A549 (cell line): Measurements from ENCODE around the gene OGDH. TPM values are rescaled to one million over a fixed set of nuclear protein-coding genes. Genes with fewer than 3 reads are reported as not detected.

Source experiments
- ATAC-seq, 2 experiments: fragments of 200-7000 bp in 1 of 2; fragments of >200 bp in 1 of 2; cut with Nextera tagmentation in 1 of 2; cut with Tn5 transposase in 1 of 2; 3 replicates each; pipeline versions ENCODE4 v1.8.0 to v1.9.1; 2018 to 2020; ENCODE audit warnings: mild to moderate bottlenecking in 1 of 2, moderate library complexity in 1 of 2
- CTCF ChIA-PET: fragments of 300-600 bp; sonication (Branson Sonifier 250); formaldehyde crosslinking; extraction: SDS; loops from one replicate; lab custom pipeline; 2021; ENCODE audit warnings: antibody characterized with exemption, inconsistent platforms; lab: Yijun Ruan, JAX
- POLR2A ChIA-PET: fragments of 350-600 bp; formaldehyde crosslinking; extraction: SDS; loops from one replicate; lab custom pipeline; 2021; ENCODE audit warnings: antibody characterized with exemption, inconsistent platforms; lab: Yijun Ruan, JAX
- DNase-seq, 2 experiments: peaks; one replicate each; pipeline versions ENCODE4 v3.0.0 to v3.0.0-alpha.2; 2011 to 2016; ENCODE audit warnings: low read depth in 1 of 2, low spot score in 1 of 2
- FAIRE-seq: peaks from 2 replicates; lab custom pipeline; 2011; peaks lifted over from hg19 to GRCh38; lab: Jason Lieb, UNC
- H3K27ac ChIP-seq, 2 experiments: fragments of >200 bp; sonication (Bioruptor Twin); formaldehyde crosslinking; 3 replicates each; pipeline ENCODE4 v1.5.1; 2016 to 2017
- H3K4me1 ChIP-seq: fragments of >200 bp; sonication (Bioruptor Twin); formaldehyde crosslinking; 3 replicates; pipeline ENCODE4 v1.6.1; 2016
- H3K4me2 ChIP-seq: fragments of >200 bp; sonication (Bioruptor Twin); formaldehyde crosslinking; 3 replicates; pipeline ENCODE4 v1.6.1; 2016
- H3K4me3 ChIP-seq: fragments of >200 bp; sonication (Bioruptor Twin); formaldehyde crosslinking; 3 replicates; pipeline ENCODE4 v1.5.1; 2016
- H3K9me3 ChIP-seq: fragments of >200 bp; sonication (Bioruptor Twin); formaldehyde crosslinking; 3 replicates; pipeline ENCODE4 v1.6.1; 2016
- ATOH8 ChIP-seq: fragments of 250-450 bp; sonication (Bioruptor Pico); IDR thresholded peaks from 2 replicates; pipeline ENCODE4 v1.5.0; 2020; ENCODE audit warnings: low read depth, mild to moderate bottlenecking, moderate library complexity
- BCL3 ChIP-seq: fragments of >200 bp; sonication (Bioruptor Twin); formaldehyde crosslinking; IDR thresholded peaks from 3 replicates; pipeline ENCODE4 v1.6.1; 2016
- CBX2 ChIP-seq: fragments of 200-600 bp; sonication (generic); IDR thresholded peaks from 2 replicates; pipeline ENCODE4 v1.6.1; 2016; ENCODE audit warnings: low read depth, mild to moderate bottlenecking, borderline replicate concordance
- CEBPB ChIP-seq, 2 experiments: fragments of >200 bp in 1 of 2; sonication (Bioruptor Twin) in 1 of 2; formaldehyde crosslinking in 1 of 2; IDR thresholded peaks; 2 replicates each; pipeline ENCODE4 v1.6.1; 2012 to 2016
- CHD4 ChIP-seq: fragments of 200-600 bp; sonication (generic); IDR thresholded peaks from 2 replicates; pipeline ENCODE4 v1.6.1; 2016; ENCODE audit warnings: antibody characterized with exemption, mild to moderate bottlenecking, borderline replicate concordance
- FOSB ChIP-seq: fragments of 250-450 bp; sonication (Bioruptor Pico); IDR thresholded peaks from 2 replicates; pipeline ENCODE4 v1.5.0; 2020; ENCODE audit warnings: mild to moderate bottlenecking, moderate library complexity
- FOXS1 ChIP-seq: fragments of 250-450 bp; sonication (Bioruptor Pico); IDR thresholded peaks from 2 replicates; pipeline ENCODE4 v1.5.0; 2020; ENCODE audit warnings: mild to moderate bottlenecking, moderate library complexity
- GATA3 ChIP-seq: IDR thresholded peaks from 2 replicates; pipeline ENCODE4 v1.6.1; 2012; ENCODE audit warnings: borderline replicate concordance
- JUN ChIP-seq, 2 experiments: fragments of >200 bp; sonication (Bioruptor Twin); formaldehyde crosslinking; IDR thresholded peaks; 2 replicates in 1 of 2; 3 replicates in 1 of 2; pipeline ENCODE4 v1.6.1; 2016 to 2017
- KDM1A ChIP-seq: fragments of 200-600 bp; sonication (generic); IDR thresholded peaks from 2 replicates; pipeline ENCODE4 v1.6.1; 2016; ENCODE audit warnings: low read depth, mild to moderate bottlenecking
- MAZ ChIP-seq: fragments of 150-350 bp; IDR thresholded peaks from 2 replicates; pipeline ENCODE4 v1.6.1; 2014; ENCODE audit warnings: antibody characterized with exemption, low read depth, low read length, borderline replicate concordance
- RCOR1 ChIP-seq: fragments of 150-350 bp; IDR thresholded peaks from 2 replicates; pipeline ENCODE4 v1.6.1; 2014; ENCODE audit warnings: antibody characterized with exemption, low read length, low read depth
- REST ChIP-seq: fragments of 200-600 bp; sonication (generic); IDR thresholded peaks from 2 replicates; pipeline ENCODE4 v1.6.1; 2016; ENCODE audit warnings: antibody characterized with exemption, mild to moderate bottlenecking, moderate library complexity
- SREBF2 ChIP-seq: fragments of 450-650 bp; IDR thresholded peaks from 2 replicates; pipeline ENCODE4 v1.6.1; 2014; ENCODE audit warnings: mild to moderate bottlenecking, moderate library complexity
- ZC3H11A ChIP-seq: fragments of 450-650 bp; IDR thresholded peaks from 2 replicates; pipeline ENCODE4 v1.6.1; 2014; ENCODE audit warnings: antibody characterized with exemption, mild to moderate bottlenecking
- WGBS: methylation state at CpG from one replicate; pipeline ENCODE4 v1.1.6; 2017; ENCODE audit errors: missing lambda C conversion rate; 5-methylcytosine and 5-hydroxymethylcytosine counted together
- polyA plus RNA-seq, 4 experiments: library from polyadenylated mRNA; depleted of rRNA in 3 of 4; stranded (reverse); fragments of >200 nt; fragmentation: RNase III in 1 of 4; extraction: RNeasy Plus Mini Kit Qiagen cat#74134 plus additional on column Dnase treatment in 1 of 4; gene quantifications; 2 replicates in 3 of 4; 3 replicates in 1 of 4; pipeline ENCODE4 v1.2.3, GENCODE V29; 2011 to 2017

Gene OGDH
- polyA plus RNA-seq, 2 of the 4 experiments (the other 2 are of a cell fraction): 32.5 to 38.8 TPM

GRCh38 chr7:44755698-44756627 lies 149.5 kb downstream of the OGDH start:
- Histone ChIP-seq H3K4me1 (peaks cover 12% of the 10 kb centered on the region; the same call in 2 of the 3 replicates), H3K4me2 (no peak overlapping the region), H3K9me3 (no peaks in the 10 kb centered on the region), H3K27ac (peak overlapping the region in 1 of 2 experiments; percentile 71; a peak in 2 of 6 replicates), H3K4me3 (no peak overlapping the region)
- 90% methylated on average over 16 of the region's 17 CpGs for WGBS
- POLR2A ChIA-PET: no interaction called here
- no peak for TF ChIP-seq CHD4
- no peak for TF ChIP-seq RCOR1
- TF ChIP-seq ATOH8 (CRISPR knock-in tag): no peak
- no peak for TF ChIP-seq CEBPB (IDR thresholded peaks at IDR 0.05)
- TF ChIP-seq FOSB (CRISPR knock-in tag): no peak
- no peak for TF ChIP-seq REST
- no peak for TF ChIP-seq ZC3H11A
- no peak for TF ChIP-seq JUN (IDR thresholded peaks at IDR 0.05)
- TF ChIP-seq SREBF2: no peak
- no peak for TF ChIP-seq BCL3
- TF ChIP-seq KDM1A: no peak
- CTCF ChIA-PET: interaction anchor here (0.8 to 1.6 kb wide), 3 partner anchors 9 to 168 kb away, joined by 3 to 4 read pairs (median 3); no protein-coding TSS in a partner anchor
- FAIRE-seq (no peak), ATAC-seq (no peak), DNase-seq (no peak)

GRCh38 chr7:44756904-44757303 lies 150.5 kb downstream of the OGDH start:
- ChIA-PET CTCF (interaction anchor here (0.8 to 1.6 kb wide), 4 partner anchors 8 to 168 kb away, joined by 3 to 4 read pairs (median 3); no protein-coding TSS in a partner anchor), POLR2A (no interaction called here)
- DNase-seq (no peak), FAIRE-seq (no peak), ATAC-seq (no peak)
- Histone ChIP-seq H3K4me2 (no peak overlapping the region), H3K4me3 (no peak overlapping the region), H3K4me1 (peaks cover 6% of the 10 kb centered on the region; the same call in 2 of the 3 replicates), H3K27ac (no peak overlapping the region), H3K9me3 (no peaks in the 10 kb centered on the region)
- 95% methylated on average over 12 of the region's 12 CpGs for WGBS
- TF ChIP-seq CBX2: no peak

GRCh38 chr7:44757311-44757710 lies 150.9 kb downstream of the OGDH start:
- ATAC-seq: no peak
- Histone ChIP-seq H3K27ac (no peak overlapping the region), H3K4me1 (peaks cover 6% of the 10 kb centered on the region; the same call in 2 of the 3 replicates), H3K4me2 (no peak overlapping the region), H3K4me3 (no peak overlapping the region), H3K9me3 (no peaks in the 10 kb centered on the region)
- ChIA-PET POLR2A (no interaction called here), CTCF (interaction anchor here (0.9 to 1.6 kb wide), 3 partner anchors 10 to 169 kb away, joined by 3 to 4 read pairs (median 3); no protein-coding TSS in a partner anchor)
- no peak for FAIRE-seq
- no peak for DNase-seq
- 100% methylated on average over 1 of the region's 10 CpGs for WGBS
- TF ChIP-seq MAZ (no peak), FOXS1 (CRISPR knock-in tag) (no peak), GATA3 (no peak)
